Pancreas (tissue), 10 donors: ENCODE measurements around the gene HRC. TPM values are rescaled to one million over a fixed set of nuclear protein-coding genes. Genes with fewer than 3 reads are reported as not detected.

ENCODE experiments used
- ATAC-seq, 4 donors: fragments of 200-7000 bp; cut with Tn5 transposase; one replicate each; pipeline versions ENCODE4 v1.8.0 to v1.9.1; 2020; ENCODE audit warnings: mild to moderate bottlenecking in 4 of 4, moderate library complexity in 4 of 4
- DNase-seq, 6 donors: peaks; one replicate each; pipeline ENCODE4 v3.0.0-alpha.2; 2020
- FAIRE-seq: peaks from 2 replicates; lab custom pipeline; 2012; peaks lifted over from hg19 to GRCh38; lab: Jason Lieb, UNC
- H3K27ac ChIP-seq, 4 donors: fragments of 200-600 bp; sonication (generic); 1 replicate in 3 of 4; 2 replicates in 1 of 4; pipeline versions ENCODE4 v1.5.0 to v1.8.0; 2020
- H3K27me3 ChIP-seq, 4 donors: fragments of 200-600 bp; one replicate each; pipeline ENCODE4 v1.8.0; 2021
- H3K36me3 ChIP-seq, 3 donors: fragments of 200-600 bp; sonication (generic) in 1 of 3; one replicate each; pipeline versions ENCODE4 v1.5.0 to v1.8.0; 2020 to 2021
- H3K4me1 ChIP-seq, 3 donors: fragments of 200-600 bp; one replicate each; pipeline ENCODE4 v1.8.0; 2021
- H3K4me3 ChIP-seq, 4 donors: fragments of 200-600 bp; sonication (generic) in 2 of 4; one replicate each; pipeline versions ENCODE4 v1.5.0 to v1.8.0; 2020 to 2021
- H3K9me3 ChIP-seq, 4 donors: fragments of 200-600 bp; one replicate each; pipeline ENCODE4 v1.8.0; 2021
- WGBS, 2 donors: extraction: QIAGEN DNeasy Blood & Tissue Kit; methylation state at CpG; one replicate each; pipeline ENCODE4 v1.1.7; 2013; 5-methylcytosine and 5-hydroxymethylcytosine counted together
- intact Hi-C, 3 donors: fragments of 100-400 bp; cut with DNase I; formaldehyde crosslinking; loops; one replicate each; pipeline versions ENCODE4 v1.11.1 to v1.14.2; 2022
- polyA plus RNA-seq, 2 donors: library from polyadenylated mRNA; stranded (reverse); fragments of 200-250 nt; gene quantifications; one replicate each; pipeline ENCODE4 v1.2.3, GENCODE V29; 2013
- total RNA-seq, 6 donors: library from RNA; stranded (reverse); fragmentation: NEBNext Ultra II Directional in 4 of 6; extraction: Animal tissue kit (Norgen Biotek cat#: 25700) in 4 of 6; gene quantifications; one replicate each; pipeline versions ENCODE4 v1.2.1 to v1.2.4, GENCODE V29; 2021 to 2023
- TF ChIP-seq, protein P1 (sequence below), 4 donors: fragments of 200-600 bp; sonication (generic) in 3 of 4; IDR thresholded peaks; one replicate each; pipeline versions ENCODE4 v1.5.0 to v1.8.0; 2021; ENCODE audit warnings: antibody characterized with exemption in 4 of 4
- donor health status: healthy with polysubstance abuse.
- donor health status: DM: no; HTN: no; CAD: no; lungs with moderate emphysema.
- donor health status: DM: no; HTN: no; CAD: no.
- donor health status: control.
- donor health status: control.
- donor health status: Bipolar disorder and iron deficiency.
- donor health status: DM: yes; HTN: yes; CAD: no.
- donor health status: DM: no; HTN: no; CAD: no.
- donor health status: DM: no; HTN: no; CAD: no.
- donor health status: DM: yes; HTN: yes; CAD: no.

Gene HRC
- total and polyA plus RNA-seq, 8 donors: 0.09 to 0.79 (median 0.43) TPM; not detected in 1

DNA sequence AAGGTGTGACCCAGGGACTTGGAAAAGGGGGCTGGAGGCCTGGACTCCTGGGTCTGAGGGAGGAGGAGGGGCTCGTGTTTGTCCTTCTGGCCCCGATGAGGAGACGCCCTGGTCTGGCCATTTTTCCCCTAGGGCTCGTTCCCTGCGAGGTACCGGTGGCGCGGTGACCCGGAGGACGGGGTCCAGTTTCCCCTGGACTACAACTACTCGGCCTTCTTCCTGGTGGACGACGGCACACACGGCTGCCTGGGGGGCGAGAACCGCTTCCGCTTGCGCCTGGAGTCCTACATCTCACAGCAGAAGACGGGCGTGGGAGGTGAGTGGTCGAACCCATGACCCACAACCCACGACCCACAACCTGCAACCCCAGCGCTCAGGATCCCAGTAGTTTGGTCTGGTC lies 13.2 kb upstream of the HRC start:
- TF ChIP-seq, protein P1, sequence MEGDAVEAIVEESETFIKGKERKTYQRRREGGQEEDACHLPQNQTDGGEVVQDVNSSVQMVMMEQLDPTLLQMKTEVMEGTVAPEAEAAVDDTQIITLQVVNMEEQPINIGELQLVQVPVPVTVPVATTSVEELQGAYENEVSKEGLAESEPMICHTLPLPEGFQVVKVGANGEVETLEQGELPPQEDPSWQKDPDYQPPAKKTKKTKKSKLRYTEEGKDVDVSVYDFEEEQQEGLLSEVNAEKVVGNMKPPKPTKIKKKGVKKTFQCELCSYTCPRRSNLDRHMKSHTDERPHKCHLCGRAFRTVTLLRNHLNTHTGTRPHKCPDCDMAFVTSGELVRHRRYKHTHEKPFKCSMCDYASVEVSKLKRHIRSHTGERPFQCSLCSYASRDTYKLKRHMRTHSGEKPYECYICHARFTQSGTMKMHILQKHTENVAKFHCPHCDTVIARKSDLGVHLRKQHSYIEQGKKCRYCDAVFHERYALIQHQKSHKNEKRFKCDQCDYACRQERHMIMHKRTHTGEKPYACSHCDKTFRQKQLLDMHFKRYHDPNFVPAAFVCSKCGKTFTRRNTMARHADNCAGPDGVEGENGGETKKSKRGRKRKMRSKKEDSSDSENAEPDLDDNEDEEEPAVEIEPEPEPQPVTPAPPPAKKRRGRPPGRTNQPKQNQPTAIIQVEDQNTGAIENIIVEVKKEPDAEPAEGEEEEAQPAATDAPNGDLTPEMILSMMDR (IDR thresholded peaks at IDR 0.05): no peak
- intact Hi-C loops: no loop called here
- 94 to 98% methylated on average over 22 to 23 of the region's 23 CpGs for WGBS, 2 donors
- FAIRE-seq: no peak
- Histone ChIP-seq H3K4me3 (no peak overlapping the region), H3K4me1 (peaks cover 7 to 12% (median 8%) of the 10 kb centered on the region in 3 donors), H3K36me3 (no peaks in the 10 kb centered on the region), H3K9me3 (no peaks in the 10 kb centered on the region), H3K27me3 (no peaks in the 10 kb centered on the region), H3K27ac (no peak overlapping the region)
- ATAC-seq: no peak
- DNase-seq: no peak

DNA sequence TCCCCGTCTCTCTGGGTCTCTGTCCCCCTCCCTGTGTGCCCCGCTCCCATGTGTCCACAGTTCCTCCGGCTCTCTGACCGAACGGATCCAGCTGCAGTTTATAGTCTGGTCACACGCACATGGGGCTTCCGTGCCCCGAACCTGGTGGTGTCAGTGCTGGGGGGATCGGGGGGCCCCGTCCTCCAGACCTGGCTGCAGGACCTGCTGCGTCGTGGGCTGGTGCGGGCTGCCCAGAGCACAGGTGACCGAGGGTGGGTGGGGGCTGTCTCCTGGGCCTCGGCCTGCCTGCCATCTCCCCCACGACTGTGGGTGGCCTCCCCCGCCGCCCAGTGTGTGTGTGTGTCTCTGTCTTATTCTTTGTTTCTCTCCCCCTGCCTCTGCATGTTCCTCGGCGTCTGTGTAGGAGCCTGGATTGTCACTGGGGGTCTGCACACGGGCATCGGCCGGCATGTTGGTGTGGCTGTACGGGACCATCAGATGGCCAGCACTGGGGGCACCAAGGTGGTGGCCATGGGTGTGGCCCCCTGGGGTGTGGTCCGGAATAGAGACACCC lies 12.7 kb upstream of the HRC start:
- no peak overlapping the region for H3K27ac ChIP-seq
- ATAC-seq (no peak), FAIRE-seq (no peak), DNase-seq (no peak)
- peaks cover 7 to 12% (median 8%) of the 10 kb centered on the region in 3 donors for H3K4me1 ChIP-seq
- no peaks in the 10 kb centered on the region for H3K9me3 ChIP-seq
- intact Hi-C loops: no loop called here
- H3K36me3 ChIP-seq: no peaks in the 10 kb centered on the region
- H3K27me3 ChIP-seq: no peaks in the 10 kb centered on the region
- TF ChIP-seq, protein P1 (IDR thresholded peaks at IDR 0.05): no peak
- no peak overlapping the region for H3K4me3 ChIP-seq
- WGBS, 2 donors: 90 to 93% methylated on average over 25 of the region's 25 CpGs

DNA sequence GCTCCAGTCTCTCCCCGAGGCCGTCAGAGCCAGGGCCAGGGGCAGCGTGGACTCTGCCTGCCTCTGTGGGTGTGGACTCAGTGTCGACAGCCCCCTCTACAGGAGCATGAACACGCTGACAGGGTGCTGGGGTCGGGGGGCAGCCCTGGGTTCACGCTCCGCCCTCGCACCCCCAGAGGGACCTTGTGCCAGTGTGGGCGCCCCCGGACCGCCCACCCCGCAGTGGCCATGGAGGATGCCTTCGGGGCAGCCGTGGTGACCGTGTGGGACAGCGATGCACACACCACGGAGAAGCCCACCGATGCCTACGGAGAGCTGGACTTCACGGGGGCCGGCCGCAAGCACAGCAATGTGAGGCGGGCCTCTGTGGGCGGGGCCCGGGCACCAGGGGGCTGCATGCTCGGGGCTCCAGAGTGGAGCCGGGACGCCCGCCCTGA lies 10.7 kb upstream of the HRC start:
- DNase-seq: no peak
- intact Hi-C loops: no loop called here
- TF ChIP-seq, protein P1 (IDR thresholded peaks at IDR 0.05): no peak
- 77% methylated on average over 28 to 30 of the region's 30 CpGs for WGBS, 2 donors
- H3K4me3 ChIP-seq: no peak overlapping the region
- no peaks in the 10 kb centered on the region for H3K36me3 ChIP-seq
- H3K9me3 ChIP-seq: no peaks in the 10 kb centered on the region
- peaks cover 7 to 12% (median 8%) of the 10 kb centered on the region in 3 donors for H3K4me1 ChIP-seq
- peak overlapping the region in 3 of 4 donors; percentile 63 to 79 (median 77) for H3K27ac ChIP-seq
- FAIRE-seq: no peak
- peak in 2 of 4 donors; percentile 7 to 20 for ATAC-seq
- no peaks in the 10 kb centered on the region for H3K27me3 ChIP-seq

DNA sequence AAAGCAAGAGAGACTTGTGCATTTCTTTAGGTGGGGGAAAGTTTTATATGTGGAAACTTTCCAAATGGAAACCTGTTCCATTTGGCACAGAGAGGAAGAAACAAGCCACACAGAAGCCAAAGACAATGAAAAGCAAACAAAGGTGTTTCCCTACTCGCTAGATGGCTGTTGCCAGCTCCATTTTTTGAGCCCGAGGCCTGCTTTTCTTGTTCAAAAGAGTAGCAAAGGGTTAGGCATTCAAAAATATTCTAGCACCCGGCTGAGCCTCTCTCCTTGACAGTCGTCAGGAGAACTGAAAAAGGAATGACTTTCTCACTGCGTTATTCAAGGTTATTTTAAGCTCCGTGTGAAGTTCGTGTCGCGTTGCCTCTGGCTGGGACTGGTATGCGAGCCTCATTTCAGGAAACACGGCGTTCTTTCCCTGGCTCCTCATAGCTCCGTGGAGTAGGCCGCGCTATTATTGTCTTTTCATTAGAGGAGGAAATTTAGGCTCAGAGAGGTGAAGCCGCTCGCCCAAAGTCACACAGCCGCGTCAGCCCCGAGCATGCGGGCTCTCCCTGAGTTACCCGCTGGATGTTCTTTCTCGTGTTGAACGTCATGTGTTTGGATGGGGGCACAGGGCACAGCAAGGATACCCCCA lies 10.0 kb upstream of the HRC start:
- H3K4me3 ChIP-seq: no peak overlapping the region
- ATAC-seq: peak; percentile 68 to 88 (median 82)

More for the DNA sequence above, 10.0 kb upstream of the HRC start:
- TF ChIP-seq, protein P1 (IDR thresholded peaks at IDR 0.05): no peak
- Histone ChIP-seq H3K4me1 (peaks cover 7 to 12% (median 8%) of the 10 kb centered on the region in 3 donors), H3K27me3 (no peaks in the 10 kb centered on the region), H3K27ac (peak overlapping the region; percentile 33 to 79 (median 70)), H3K9me3 (no peaks in the 10 kb centered on the region), H3K36me3 (no peaks in the 10 kb centered on the region)
- intact Hi-C loops: no loop called here
- DNase-seq (peak in 2 of 6 donors; percentile 31 to 35), FAIRE-seq (no peak)
- WGBS, 2 donors: 41 to 44% methylated on average over 24 of the region's 24 CpGs
